ENCODE data around the gene KCNJ6. TPM values are rescaled to one million over a fixed set of nuclear protein-coding genes. Genes with fewer than 3 reads are reported as not detected.

The KCNJ6 gene
- total RNA-seq, 1 donor, result 0.36 TPM

- DNase-seq (ENCODE audit: insufficient read length, low spot score, missing footprints), result no peak
- H3K36me3 ChIP-seq (ENCODE audit: insufficient read depth, low read length), result no peaks in the 10 kb centered on the region
- H3K79me2 ChIP-seq (ENCODE audit: insufficient read depth, low read length), result no peaks in the 10 kb centered on the region
- H3K27me3 ChIP-seq (ENCODE audit: insufficient read depth, low read length), result no peaks in the 10 kb centered on the region
- H3K27ac ChIP-seq (ENCODE audit: low read depth, low read length), result no peak overlapping the region
- no peaks in the 10 kb centered on the region for H4K20me1 ChIP-seq (ENCODE audit: insufficient read depth, low read length)
- H3K4me2 ChIP-seq (ENCODE audit: insufficient read depth, low read length), result no peak overlapping the region
- H3K9me3 ChIP-seq (ENCODE audit: low read depth, low read length), result no peaks in the 10 kb centered on the region
- H3K4me1 ChIP-seq (ENCODE audit: insufficient read depth, low read length), result peaks cover 11% of the 10 kb centered on the region
- no peak overlapping the region for H2AFZ ChIP-seq (ENCODE audit: low read length)
- no peak for TF ChIP-seq CTCF (IDR thresholded peaks at IDR 0.05; ENCODE audit: extremely low read depth, low read depth, low read length)
- no peak overlapping the region for H3K4me3 ChIP-seq (ENCODE audit: insufficient read depth, low read length)
These were observed 95.2 kb downstream of the KCNJ6 start for GRCh38 chr21:37821092-37821491.

GRCh38 chr21:37819372-37819771 lies 96.9 kb downstream of the KCNJ6 start:
- H4K20me1 ChIP-seq (ENCODE audit: insufficient read depth, low read length), result no peaks in the 10 kb centered on the region
- H3K79me2 ChIP-seq (ENCODE audit: insufficient read depth, low read length), result no peaks in the 10 kb centered on the region
- no peaks in the 10 kb centered on the region for H3K9me3 ChIP-seq (ENCODE audit: low read depth, low read length)
- H2AFZ ChIP-seq (ENCODE audit: low read length), result no peak overlapping the region
- H3K4me1 ChIP-seq (ENCODE audit: insufficient read depth, low read length), result peaks cover 11% of the 10 kb centered on the region
- no peak for DNase-seq (ENCODE audit: insufficient read length, low spot score, missing footprints)
- no peaks in the 10 kb centered on the region for H3K36me3 ChIP-seq (ENCODE audit: insufficient read depth, low read length)
- no peak overlapping the region for H3K4me2 ChIP-seq (ENCODE audit: insufficient read depth, low read length)
- no peak overlapping the region for H3K4me3 ChIP-seq (ENCODE audit: insufficient read depth, low read length)
- no peak overlapping the region for H3K27ac ChIP-seq (ENCODE audit: low read depth, low read length)
- H3K27me3 ChIP-seq (ENCODE audit: insufficient read depth, low read length), result no peaks in the 10 kb centered on the region
- no peak for TF ChIP-seq CTCF (IDR thresholded peaks at IDR 0.05; ENCODE audit: extremely low read depth, low read depth, low read length)

- no peak overlapping the region for H3K4me3 ChIP-seq (ENCODE audit: insufficient read depth, low read length)
- H3K4me2 ChIP-seq (ENCODE audit: insufficient read depth, low read length), result no peak overlapping the region
- no peaks in the 10 kb centered on the region for H3K79me2 ChIP-seq (ENCODE audit: insufficient read depth, low read length)
- no peaks in the 10 kb centered on the region for H3K9me3 ChIP-seq (ENCODE audit: low read depth, low read length)
- H4K20me1 ChIP-seq (ENCODE audit: insufficient read depth, low read length), result no peaks in the 10 kb centered on the region
- no peaks in the 10 kb centered on the region for H3K36me3 ChIP-seq (ENCODE audit: insufficient read depth, low read length)
- H3K27ac ChIP-seq (ENCODE audit: low read depth, low read length), result no peak overlapping the region
- peak overlapping the region; percentile 32 for H2AFZ ChIP-seq (ENCODE audit: low read length)
- TF ChIP-seq CTCF (IDR thresholded peaks at IDR 0.05; ENCODE audit: extremely low read depth, low read depth, low read length), result no peak
- no peaks in the 10 kb centered on the region for H3K27me3 ChIP-seq (ENCODE audit: insufficient read depth, low read length)
- DNase-seq (ENCODE audit: insufficient read length, low spot score, missing footprints), result no peak
- peaks cover 11% of the 10 kb centered on the region for H3K4me1 ChIP-seq (ENCODE audit: insufficient read depth, low read length)
These were observed 99.0 kb downstream of the KCNJ6 start for GRCh38 chr21:37817242-37817641.

- Histone ChIP-seq H2AFZ (ENCODE audit: low read length) (no peak overlapping the region), H3K4me1 (ENCODE audit: insufficient read depth, low read length) (peaks cover 6% of the 10 kb centered on the region), H3K4me2 (ENCODE audit: insufficient read depth, low read length) (no peak overlapping the region), H3K27me3 (ENCODE audit: insufficient read depth, low read length) (no peaks in the 10 kb centered on the region), H3K36me3 (ENCODE audit: insufficient read depth, low read length) (no peaks in the 10 kb centered on the region), H3K79me2 (ENCODE audit: insufficient read depth, low read length) (no peaks in the 10 kb centered on the region), H3K4me3 (ENCODE audit: insufficient read depth, low read length) (no peak overlapping the region), H3K27ac (ENCODE audit: low read depth, low read length) (no peak overlapping the region), H4K20me1 (ENCODE audit: insufficient read depth, low read length) (no peaks in the 10 kb centered on the region), H3K9me3 (ENCODE audit: low read depth, low read length) (no peaks in the 10 kb centered on the region)
- no peak for TF ChIP-seq CTCF (IDR thresholded peaks at IDR 0.05; ENCODE audit: extremely low read depth, low read depth, low read length)
- no peak for DNase-seq (ENCODE audit: insufficient read length, low spot score, missing footprints)
These were observed 100.4 kb downstream of the KCNJ6 start for GRCh38 chr21:37815893-37816292.
